HG03060 (cell line): ENCODE data around the gene BORCS8.

ENCODE experiments used
- ATAC-seq: cut with Tn5 transposase; IDR thresholded peaks from one replicate; pipeline ENCODE4 v1.9.1; 2021; ENCODE audit warnings: low read depth, moderate number of reproducible peaks; ENCODE audit not compliant: unreplicated experiment

The BORCS8 gene

GRCh38 chr19:19214892-19215291 lies 22.9 kb upstream of the BORCS8 start:
- ATAC-seq = no peak

GRCh38 chr19:19214159-19214490 lies 22.2 kb upstream of the BORCS8 start:
- no peak for ATAC-seq

GRCh38 chr19:19213426-19214158 lies 21.6 kb upstream of the BORCS8 start:
- no peak for ATAC-seq

- no peak for ATAC-seq
Observed at GRCh38 chr19:19212916-19213315, 21.0 kb upstream of the BORCS8 start.

- ATAC-seq = no peak
Observed at GRCh38 chr19:19211499-19212420, 19.8 kb upstream of the BORCS8 start, which contains the start of gene NCAN. Gene NCAN, plus strand, starts transcription at chr19:19211958. Its CDS starts 4,996 bp downstream, at chr19:19216954.

- no peak for ATAC-seq
Observed at GRCh38 chr19:19209372-19209771, 17.4 kb upstream of the BORCS8 start.

GRCh38 chr19:19207637-19208572 lies 16.0 kb upstream of the BORCS8 start:
- no peak for ATAC-seq

GRCh38 chr19:19206938-19207337 lies 15.0 kb upstream of the BORCS8 start:
- no peak for ATAC-seq

- ATAC-seq = no peak
Observed at GRCh38 chr19:19205416-19206410, 13.8 kb upstream of the BORCS8 start.

- no peak for ATAC-seq
Observed at GRCh38 chr19:19204181-19204580, 12.2 kb upstream of the BORCS8 start.

GRCh38 chr19:19203012-19203856 lies 11.3 kb upstream of the BORCS8 start, which contains the start of gene NR2C2AP:
Gene NR2C2AP, minus strand, starts transcription at chr19:19203414. Its CDS starts 354 bp downstream, at chr19:19203060.
- no peak for ATAC-seq

GRCh38 chr19:19202707-19203011 lies 10.7 kb upstream of the BORCS8 start:
- ATAC-seq = no peak

GRCh38 chr19:19201697-19202630 lies 10.0 kb upstream of the BORCS8 start:
- ATAC-seq = no peak

- no peak for ATAC-seq
Observed at GRCh38 chr19:19193926-19194325, 2.0 kb upstream of the BORCS8 start.

- ATAC-seq = no peak
Observed at GRCh38 chr19:19192910-19193423, 1.0 kb upstream of the BORCS8 start.

- no peak for ATAC-seq
Observed at GRCh38 chr19:19191768-19192077, 229 bp downstream of the BORCS8 start.

- no peak for ATAC-seq
Observed at GRCh38 chr19:19186742-19187141, 5.2 kb downstream of the BORCS8 start.
